HG03575 (cell line): ENCODE measurements around the gene CAMSAP3.
"Not testable (repeated sequence)": the region's sequence is repeated elsewhere in the genome, so short reads cannot be mapped to it uniquely, and the experiment has no call there.

Experiments
- ATAC-seq: cut with Tn5 transposase; IDR thresholded peaks from one replicate; pipeline ENCODE4 v1.9.1; 2021; ENCODE audit not compliant: unreplicated experiment, insufficient number of reproducible peaks, low FRiP score; ENCODE audit errors: extremely low read depth

CAMSAP3 gene

DNA sequence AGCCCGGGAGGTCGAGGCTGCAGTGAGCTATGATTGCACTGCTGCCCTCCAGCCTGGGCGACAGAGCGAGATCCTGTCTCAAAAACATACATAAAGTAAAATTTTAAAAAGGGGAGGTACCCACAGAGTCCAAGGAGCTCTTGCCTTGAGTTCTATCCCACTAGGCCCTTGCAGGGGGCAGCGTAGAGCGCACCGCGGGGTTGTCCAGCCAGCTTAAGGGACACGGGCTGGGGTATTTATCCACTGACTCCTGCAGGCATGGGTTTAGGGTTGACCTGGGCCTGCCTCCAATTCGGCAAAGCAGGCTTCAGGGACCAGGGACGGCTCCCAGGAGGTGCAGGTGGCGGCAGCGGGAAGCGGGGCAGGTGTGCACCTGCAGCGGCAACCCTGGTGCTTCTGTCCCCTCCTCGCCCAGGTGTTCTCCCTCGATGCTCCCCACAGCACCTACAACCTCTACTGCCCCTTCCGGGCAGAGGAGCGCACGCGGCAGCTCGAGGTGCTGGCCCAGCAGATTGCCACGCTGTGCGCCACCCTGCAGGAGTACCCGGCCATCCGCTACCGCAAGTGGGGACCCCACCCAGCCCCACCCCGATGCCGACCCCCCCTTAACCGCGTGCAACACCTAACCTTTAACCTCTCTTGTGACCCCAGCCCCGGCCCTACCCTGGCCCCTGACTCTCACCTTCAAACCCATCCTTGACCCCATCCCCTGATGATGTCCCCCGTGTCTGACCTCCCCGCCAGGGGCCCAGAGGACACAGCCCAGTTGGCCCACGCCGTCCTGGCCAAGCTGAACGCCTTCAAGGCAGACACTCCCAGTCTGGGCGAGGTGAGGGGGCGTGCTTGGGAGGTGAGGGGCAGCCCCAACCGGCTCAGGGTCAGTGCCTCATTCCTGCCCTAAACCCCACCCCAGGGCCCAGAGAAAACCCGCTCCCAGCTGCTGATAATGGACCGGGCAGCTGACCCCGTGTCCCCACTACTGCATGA is 45.9 kb downstream of the CAMSAP3 start:
- no peak for ATAC-seq

DNA sequence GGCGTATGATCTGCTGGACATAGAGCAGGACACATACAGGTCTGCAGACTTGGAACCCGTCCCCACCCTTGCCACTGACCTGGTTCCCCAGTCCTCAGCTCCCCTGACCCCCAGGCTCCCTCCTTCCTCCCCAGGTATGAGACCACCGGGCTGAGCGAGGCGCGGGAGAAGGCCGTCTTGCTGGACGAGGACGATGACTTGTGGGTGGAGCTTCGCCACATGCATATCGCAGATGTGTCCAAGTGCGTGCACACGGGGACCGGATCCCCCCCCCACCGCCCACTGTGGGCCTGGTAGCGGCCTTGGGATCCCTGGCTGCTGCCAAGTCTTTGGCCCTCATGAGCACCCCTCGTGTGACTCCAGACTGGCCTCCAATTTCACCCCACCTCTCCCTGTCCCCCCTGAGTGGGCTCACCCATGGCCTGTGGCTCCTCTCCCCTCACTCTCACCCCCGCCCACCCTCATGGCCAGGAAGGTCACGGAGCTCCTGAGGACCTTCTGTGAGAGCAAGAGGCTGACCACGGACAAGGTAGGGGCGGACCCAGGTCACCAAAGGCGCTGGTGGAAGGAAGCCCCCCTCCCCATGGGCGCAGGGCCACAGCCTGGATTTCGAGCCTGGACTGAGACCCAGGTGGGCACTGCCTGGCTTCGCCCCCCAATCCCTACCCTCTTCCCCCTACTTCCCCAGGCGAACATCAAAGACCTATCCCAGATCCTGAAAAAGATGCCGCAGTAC is 46.8 kb downstream of the CAMSAP3 start:
- no peak for ATAC-seq

DNA sequence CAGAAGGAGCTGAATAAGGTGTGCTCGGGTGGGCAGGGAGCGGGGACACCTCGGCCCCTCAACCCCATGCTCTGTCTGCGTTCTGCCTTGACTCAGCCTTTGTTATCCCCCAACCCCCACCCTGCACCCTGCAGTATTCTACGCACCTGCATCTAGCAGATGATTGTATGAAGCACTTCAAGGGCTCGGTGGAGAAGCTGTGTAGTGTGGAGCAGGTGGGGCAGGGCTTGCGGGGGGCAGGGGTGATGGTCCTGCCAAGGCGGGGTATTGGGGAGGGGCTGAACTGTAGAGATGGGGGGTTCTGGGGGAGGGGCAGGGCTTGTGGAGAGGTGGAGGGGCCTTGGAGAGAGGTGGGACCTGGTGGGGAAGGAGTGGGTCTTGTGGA is 47.4 kb downstream of the CAMSAP3 start:
- ATAC-seq, result no peak

DNA sequence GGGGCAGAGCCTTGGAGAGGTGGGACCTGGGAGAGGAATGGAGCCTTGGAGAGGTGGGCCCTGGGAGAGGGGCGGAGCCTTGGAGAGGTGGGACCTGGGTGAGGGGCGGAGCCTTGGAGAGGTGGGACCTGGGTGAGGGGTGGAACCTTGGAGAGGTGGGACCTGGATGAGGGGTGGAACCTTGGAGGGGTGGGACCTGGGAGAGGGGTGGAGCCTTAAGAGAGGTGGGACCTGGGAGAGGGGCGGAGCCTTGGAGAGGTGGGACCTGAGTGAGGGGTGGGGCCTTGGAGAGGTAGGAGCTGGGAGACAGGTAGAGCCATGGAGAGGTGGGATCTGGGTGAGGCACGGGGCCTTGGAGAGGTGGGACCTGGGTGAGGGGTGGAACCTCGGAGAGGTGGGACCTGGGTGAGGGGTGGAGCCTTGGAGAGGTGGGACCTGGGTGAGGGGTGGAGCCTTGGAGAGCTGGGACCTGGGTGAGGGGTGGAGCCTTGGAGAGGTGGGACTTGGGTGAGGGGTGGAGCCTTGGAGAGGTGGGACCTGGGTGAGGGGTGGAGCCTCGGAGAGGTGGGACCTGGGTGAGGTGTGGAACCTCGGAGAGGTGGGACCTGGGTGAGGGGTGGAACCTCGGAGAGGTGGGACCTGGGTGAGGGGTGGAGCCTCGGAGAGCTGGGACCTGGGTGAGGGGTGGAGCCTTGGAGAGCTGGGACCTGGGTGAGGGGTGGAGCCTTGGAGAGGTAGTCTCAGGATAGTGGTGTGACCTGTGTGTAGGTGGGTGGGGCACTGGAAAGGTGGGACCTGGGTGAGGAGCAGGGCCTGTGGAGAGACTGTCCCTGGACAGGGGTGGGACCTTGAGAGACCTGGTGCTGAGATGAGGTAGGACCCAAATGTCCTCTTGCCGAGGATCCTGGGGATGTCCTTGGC is 48.2 kb downstream of the CAMSAP3 start:
- ATAC-seq, result not testable (repeated sequence)

DNA sequence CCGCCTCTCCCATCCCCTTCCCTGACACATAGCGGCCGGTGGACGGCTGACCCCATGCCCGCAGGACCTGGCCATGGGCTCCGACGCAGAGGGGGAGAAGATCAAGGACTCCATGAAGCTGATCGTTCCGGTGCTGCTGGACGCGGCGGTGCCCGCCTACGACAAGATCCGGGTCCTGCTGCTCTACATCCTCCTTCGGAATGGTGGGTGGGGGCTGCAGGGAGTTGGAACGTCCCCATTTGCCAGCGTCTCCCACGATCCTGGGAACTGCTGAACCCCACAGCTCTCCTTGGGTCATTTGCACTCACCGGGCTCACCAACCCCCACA is 48.9 kb downstream of the CAMSAP3 start:
- no peak for ATAC-seq

DNA sequence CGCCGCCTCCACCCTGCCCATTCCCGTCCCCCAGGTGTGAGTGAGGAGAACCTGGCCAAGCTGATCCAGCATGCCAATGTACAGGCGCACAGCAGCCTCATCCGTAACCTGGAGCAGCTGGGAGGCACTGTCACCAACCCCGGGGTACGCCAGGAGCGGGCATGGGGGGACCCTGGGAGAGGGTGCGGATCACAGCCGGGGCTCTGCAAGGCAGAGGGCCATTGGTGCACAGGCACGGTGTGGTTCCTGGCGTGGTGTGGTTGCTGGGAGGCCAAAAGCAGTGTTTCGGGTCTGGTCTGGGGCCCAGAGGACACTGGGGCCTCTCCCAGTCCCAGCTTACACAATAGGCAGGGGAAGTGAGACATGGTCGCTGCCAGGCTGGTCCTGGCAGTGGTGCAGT is 49.5 kb downstream of the CAMSAP3 start:
- ATAC-seq, result no peak

DNA sequence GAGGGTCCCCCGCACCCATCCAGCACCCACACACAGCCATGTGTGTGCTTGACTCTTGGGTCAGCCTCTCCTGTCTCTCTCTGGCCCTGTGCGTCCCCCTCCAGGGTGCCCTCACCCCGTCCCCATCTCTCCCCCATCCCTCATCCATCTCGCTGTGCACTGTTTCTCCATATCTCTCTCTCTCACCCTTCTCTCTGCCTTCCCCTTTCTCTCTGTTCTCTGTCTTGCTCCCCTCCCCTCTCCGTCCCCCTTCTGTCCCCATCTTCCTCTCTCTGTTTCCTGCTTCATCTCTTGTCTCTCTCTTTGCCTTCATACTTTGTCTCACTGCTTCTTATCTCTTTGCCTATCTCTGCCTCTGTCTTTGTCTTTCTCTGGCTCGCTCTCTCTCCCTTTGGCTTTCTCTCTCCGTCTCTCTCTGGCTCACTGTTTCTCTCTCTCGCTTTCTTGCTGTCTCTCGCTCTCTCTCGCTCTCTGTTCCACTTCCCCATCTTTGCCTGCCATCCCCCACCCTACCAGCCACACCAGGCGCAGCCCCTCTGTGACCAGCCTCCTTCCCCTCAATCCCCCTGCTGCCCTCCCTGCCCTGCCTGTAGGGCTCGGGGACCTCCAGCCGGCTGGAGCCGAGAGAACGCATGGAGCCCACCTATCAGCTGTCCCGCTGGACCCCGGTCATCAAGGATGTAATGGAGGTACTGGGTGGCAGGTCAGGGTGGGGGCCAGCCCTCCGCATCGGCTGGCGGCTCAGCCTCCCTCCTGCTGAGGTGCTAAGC is 50.2 kb downstream of the CAMSAP3 start:
- ATAC-seq, result no peak

DNA sequence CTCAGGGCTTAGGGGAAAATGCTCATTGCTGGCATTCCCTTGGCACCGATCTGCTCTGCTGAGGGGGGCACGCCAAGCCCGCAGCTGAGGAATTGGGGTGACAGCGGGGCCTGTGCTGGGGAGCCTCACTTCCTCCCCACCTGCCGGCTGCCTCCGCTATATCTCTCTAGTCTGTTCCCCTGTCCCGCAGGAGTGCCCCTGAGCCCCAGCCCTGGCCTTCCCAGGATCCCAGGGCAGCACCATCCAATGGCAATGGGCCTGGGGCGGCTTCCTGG is 50.7 kb downstream of the CAMSAP3 start:
- ATAC-seq, result no peak

DNA sequence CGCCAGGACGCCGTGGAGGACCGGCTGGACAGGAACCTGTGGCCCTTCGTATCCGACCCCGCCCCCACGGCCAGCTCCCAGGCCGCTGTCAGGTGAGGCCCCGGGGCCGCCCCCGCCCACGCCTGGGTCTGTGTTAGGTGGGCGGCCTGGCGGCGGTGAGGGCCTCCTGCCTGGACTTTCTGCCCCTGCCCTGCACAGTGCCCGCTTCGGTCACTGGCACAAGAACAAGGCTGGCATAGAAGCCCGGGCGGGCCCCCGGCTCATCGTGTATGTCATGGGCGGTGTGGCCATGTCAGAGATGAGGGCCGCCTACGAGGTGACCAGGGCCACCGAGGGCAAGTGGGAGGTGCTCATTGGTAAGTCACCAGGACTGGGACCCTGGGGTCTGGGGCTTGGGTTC is 51.5 kb downstream of the CAMSAP3 start:
- no peak for ATAC-seq

DNA sequence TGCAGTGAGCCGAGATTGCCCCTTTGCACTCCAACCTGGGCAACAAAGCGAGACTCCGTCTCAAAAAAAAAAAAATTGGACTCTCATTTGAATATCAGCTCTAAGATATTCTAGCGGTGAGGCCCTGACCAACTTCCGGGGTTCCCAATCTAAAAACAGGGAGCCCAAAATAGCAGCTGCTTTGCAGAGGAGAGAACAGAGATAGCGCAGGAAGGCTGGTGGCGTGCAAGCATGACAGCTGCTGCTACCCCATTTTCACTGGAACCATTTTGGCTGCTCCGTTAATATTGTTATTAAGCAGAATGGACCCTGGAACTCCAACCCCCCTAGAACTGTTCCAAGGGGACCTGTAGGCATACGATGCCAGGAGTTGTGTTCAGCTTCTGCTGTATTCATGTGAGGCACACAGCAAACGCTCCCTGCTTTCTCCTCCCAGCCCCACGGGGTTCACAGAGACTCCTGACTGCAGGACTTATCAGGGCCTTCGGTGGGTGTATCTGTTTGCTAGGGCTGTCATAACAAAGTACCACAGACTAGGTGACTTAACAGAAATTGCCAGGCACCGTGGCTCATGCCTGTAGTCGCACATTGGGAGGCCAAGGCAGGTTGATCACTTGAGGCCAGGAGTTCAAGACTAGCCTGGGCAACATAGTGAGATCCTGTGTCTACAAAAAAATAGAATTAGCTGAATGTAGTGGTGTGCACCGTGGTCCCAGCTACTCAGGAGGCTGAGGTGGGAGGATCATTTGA is 52.8 kb downstream of the CAMSAP3 start:
- no peak for ATAC-seq

DNA sequence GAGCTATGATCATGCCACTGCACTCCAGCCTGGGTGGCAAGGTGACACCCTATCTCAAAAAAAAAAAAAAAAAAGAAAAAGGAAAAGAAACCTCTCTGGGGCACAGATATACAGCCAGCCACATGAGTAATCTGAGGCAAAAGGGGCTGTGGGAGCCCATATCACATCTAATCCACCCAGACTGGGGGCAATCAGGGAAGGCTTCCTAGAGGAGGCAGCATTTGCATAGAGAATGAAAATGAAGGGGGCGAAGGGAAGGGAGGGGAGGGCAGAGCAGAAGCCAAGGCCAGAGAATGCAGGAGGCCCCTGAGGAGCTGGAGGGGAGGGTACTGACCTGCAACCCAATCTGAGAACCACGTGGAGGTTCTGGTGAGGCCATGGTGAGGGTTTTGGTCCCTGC is 54.5 kb downstream of the CAMSAP3 start:
- no peak for ATAC-seq

DNA sequence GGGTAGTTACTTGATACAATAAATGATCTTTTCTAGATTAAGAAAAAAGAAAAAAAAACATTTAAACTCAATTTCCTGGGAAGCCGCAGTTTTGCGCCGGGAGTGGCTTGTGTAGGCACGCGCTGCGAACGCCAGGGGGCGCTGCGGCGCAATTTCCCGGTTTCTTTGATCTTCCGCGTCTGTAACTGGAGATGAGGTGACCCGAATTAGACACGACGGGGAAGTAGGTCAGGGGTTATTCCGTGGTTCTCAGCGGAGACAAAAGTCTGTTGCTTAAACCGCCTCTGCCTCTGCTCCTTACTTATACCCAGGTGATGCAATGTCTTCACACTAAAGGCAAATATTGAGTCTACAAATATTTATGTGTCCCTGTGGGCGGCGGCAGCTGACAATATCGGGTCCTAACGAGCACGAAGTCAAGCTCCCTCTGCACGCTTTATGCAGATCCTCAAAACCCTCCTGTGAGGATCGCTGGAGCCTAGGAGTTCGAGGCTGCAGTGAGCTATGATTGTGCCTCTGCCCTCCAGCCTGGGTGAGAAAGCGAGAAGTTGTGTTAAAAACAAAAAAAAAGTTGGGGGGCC is 56.5 kb downstream of the CAMSAP3 start:
- no peak for ATAC-seq

DNA sequence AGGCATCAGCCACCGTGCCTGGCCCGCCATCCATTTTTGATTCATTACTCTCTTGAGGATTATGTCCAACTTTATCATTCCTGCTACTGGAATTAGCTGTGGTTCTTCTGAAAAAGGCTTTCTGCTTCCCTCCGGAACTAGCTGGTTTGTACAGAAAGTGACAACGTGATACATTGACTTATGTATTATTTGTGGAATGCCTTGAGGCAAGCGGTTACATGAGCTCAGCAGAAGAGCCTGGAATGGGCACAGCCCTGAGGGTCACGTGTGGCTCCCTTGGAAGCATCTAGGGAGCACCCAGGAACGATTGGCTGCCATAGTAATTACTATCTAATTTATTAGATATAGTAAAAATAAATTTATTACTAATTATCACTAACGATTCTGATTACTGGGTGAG is 58.7 kb downstream of the CAMSAP3 start:
- no peak for ATAC-seq

DNA sequence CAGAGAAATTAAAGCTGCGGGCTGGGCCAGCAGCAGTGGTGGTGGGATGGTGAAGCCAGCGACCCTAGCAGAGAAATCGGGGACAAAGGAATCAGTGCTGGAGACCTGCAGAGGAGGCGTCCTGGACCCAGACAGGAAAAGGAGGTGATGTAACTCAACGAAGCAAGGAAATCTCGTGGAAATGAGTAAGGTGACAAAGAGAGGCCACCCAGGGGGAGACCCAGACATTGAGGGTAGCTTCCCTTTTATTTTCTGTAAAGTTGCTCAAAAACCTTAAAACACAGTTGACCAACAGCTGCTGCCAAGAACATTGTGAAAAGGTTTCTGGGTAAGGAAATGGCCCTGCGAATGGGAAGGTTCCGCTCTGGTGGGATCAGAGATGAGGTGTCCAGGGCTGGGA is 59.9 kb downstream of the CAMSAP3 start:
- no peak for ATAC-seq

DNA sequence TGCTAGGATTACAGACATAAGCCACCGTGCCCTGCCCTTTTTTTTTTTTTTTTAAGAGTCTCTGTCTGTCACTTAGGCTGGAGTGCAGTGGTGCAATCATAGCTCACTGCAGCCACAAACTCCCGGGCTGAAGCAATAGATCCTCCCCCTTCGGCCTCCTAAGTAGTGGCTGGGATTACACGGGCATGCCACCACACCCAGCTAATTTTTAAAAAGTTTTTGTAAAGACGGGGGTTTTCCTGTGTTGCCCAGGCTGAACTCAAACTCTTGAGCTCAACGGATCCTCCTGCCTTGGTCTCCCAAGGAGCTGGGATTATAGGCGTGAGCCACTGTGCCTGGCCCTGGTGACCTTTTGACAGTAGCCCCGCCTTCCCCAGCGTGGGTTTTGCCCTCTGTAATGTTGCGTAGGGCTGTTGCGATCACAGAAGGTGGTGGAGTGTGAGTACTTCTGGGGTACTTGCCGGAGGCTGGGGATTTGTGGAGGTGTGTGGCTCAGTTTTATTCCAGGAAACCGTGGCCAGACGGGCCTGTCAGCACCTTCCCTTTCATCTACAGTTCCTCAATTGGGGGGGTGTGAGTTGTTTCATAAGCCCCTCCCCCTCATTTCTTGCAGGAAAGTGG is 61.6 kb downstream of the CAMSAP3 start:
- no peak for ATAC-seq

DNA sequence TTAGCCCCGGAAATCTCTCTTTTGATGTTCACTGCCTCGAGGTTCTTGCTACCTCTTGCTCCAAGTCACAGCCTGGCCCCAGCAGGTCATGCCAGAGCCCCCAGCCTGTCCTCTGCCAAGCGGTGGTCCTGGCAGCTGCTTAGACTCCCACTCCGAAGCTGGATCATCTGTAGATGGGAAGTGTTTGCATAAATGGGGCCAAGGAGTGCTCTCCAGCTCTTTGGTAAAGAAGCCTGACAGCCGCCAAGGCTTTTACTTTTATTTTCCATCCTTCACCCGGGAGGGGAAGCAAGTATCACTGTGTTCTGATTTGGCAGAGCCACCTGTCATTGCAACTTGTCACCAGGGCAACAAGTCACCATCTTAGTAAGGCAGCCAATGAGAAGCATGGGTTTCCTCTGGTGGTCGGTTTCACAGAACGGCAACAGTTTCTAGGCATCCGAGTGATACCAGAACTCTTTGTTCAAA is 62.6 kb downstream of the CAMSAP3 start:
- ATAC-seq, result peak; percentile 53

DNA sequence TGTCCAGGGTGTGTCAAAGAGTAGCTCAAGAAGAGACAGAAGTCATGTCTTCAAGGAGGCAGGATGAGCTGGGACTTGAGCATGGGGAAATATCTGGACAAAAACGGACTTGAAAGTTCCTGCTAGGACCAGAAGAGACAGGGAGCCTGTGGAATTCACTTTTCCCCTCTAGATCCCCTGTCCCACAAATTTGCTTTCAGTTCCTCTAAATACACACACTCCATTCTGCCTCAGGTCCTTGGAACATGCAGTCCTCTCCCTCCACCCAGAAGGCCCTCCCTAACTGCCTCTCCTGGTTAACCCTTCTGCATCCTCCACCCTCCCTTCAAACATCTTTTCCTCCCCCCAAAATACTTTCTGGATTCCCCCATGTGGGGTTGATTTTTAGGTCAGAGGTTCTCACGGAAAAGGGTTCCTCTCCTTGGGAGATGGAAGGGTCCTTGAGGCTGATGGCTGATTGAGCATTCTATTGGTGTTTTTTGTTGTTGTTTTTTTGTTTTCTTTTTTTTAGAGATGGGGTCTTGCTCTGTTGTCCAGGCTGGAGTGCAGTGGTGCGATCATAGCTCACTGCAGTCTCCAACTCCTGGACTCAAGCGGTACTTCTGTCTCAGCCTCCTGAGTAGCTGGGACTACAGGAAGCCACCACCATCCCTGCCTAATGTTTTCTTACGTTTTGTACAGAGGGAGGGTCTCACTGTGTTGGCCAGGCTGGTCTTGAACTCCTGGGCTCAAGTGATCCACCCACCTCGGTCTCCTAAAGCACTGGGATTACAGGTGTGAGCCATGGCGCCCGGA is 66.3 kb downstream of the CAMSAP3 start:
- no peak for ATAC-seq
